GM18508 (cell line): Measurements from ENCODE around the gene ETHE1.

ENCODE experiments used
- ATAC-seq: cut with Tn5 transposase; IDR thresholded peaks from one replicate; pipeline ENCODE4 v1.9.1; 2021; ENCODE audit warnings: moderate number of reproducible peaks; ENCODE audit not compliant: insufficient read depth, unreplicated experiment

ETHE1 gene

GRCh38 chr19:43498233-43498842, 28.7 kb downstream of the ETHE1 start:
- no peak for ATAC-seq

GRCh38 chr19:43496960-43497359, 30.0 kb downstream of the ETHE1 start:
- no peak for ATAC-seq

- ATAC-seq: no peak
These were observed 31.9 kb downstream of the ETHE1 start for GRCh38 chr19:43495082-43495481.

GRCh38 chr19:43490759-43491158, 36.2 kb downstream of the ETHE1 start:
- ATAC-seq: no peak

- ATAC-seq: no peak
These were observed 36.9 kb downstream of the ETHE1 start for GRCh38 chr19:43489979-43490599.

GRCh38 chr19:43489310-43489709, 37.7 kb downstream of the ETHE1 start:
- no peak for ATAC-seq

- ATAC-seq: no peak
These were observed 38.8 kb downstream of the ETHE1 start for GRCh38 chr19:43488179-43488578.

GRCh38 chr19:43486412-43486811, 40.6 kb downstream of the ETHE1 start:
- no peak for ATAC-seq

GRCh38 chr19:43485951-43486350, 41.0 kb downstream of the ETHE1 start:
- ATAC-seq: no peak

GRCh38 chr19:43483281-43483680, 43.7 kb downstream of the ETHE1 start:
- no peak for ATAC-seq

GRCh38 chr19:43482193-43482592, 44.8 kb downstream of the ETHE1 start:
- ATAC-seq: no peak

- ATAC-seq: no peak
These were observed 45.3 kb downstream of the ETHE1 start for GRCh38 chr19:43481701-43482100.

- no peak for ATAC-seq
These were observed 46.4 kb downstream of the ETHE1 start for GRCh38 chr19:43480574-43480973.

GRCh38 chr19:43479961-43480561, 46.9 kb downstream of the ETHE1 start:
- ATAC-seq: no peak

- ATAC-seq: no peak
These were observed 47.8 kb downstream of the ETHE1 start for GRCh38 chr19:43479226-43479625.

- no peak for ATAC-seq
These were observed 48.7 kb downstream of the ETHE1 start for GRCh38 chr19:43478323-43478722.

GRCh38 chr19:43476606-43477005, 50.4 kb downstream of the ETHE1 start:
- ATAC-seq: no peak

- no peak for ATAC-seq
These were observed 51.9 kb downstream of the ETHE1 start for GRCh38 chr19:43474986-43475705.

- ATAC-seq: no peak
These were observed 52.5 kb downstream of the ETHE1 start for GRCh38 chr19:43474487-43474886.

GRCh38 chr19:43471091-43471490, 55.9 kb downstream of the ETHE1 start:
- no peak for ATAC-seq

GRCh38 chr19:43470288-43470687, 56.7 kb downstream of the ETHE1 start:
- ATAC-seq: no peak
